Measurements from ENCODE around the gene MARS1.
"Not testable (repeated sequence)": the region's sequence is repeated elsewhere in the genome, so short reads cannot be mapped to it uniquely, and the experiment has no call there.

The MARS1 gene

DNA sequence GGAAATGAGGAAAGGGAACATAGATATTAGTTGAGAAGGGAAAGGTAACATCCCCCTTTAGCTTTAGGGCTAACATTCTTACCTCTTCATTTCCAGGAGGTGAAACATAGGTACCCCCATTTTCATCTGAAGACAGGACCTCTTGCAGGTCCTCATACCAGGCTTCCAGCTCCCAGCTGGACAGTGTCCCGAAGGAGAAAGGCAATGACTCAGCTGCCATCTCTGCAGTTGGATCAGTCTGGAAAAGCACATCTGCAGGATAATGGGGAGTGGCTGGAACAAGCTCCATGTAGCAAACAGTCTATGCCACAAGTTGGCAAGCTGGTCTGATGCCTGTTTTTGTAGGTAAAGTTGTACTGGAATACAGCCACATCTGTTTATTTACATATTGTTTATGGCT is 29.3 kb downstream of the MARS1 start:
- H3K4me3 ChIP-seq (ENCODE audit: low read depth, low read length): no peak overlapping the region
- peak; percentile 38 for DNase-seq (ENCODE audit: low read depth, low spot score)
- in situ Hi-C loops (cut with HindIII; ENCODE audit: low sequenced_read_pairs): no loop called here
- TF ChIP-seq, protein P1, sequence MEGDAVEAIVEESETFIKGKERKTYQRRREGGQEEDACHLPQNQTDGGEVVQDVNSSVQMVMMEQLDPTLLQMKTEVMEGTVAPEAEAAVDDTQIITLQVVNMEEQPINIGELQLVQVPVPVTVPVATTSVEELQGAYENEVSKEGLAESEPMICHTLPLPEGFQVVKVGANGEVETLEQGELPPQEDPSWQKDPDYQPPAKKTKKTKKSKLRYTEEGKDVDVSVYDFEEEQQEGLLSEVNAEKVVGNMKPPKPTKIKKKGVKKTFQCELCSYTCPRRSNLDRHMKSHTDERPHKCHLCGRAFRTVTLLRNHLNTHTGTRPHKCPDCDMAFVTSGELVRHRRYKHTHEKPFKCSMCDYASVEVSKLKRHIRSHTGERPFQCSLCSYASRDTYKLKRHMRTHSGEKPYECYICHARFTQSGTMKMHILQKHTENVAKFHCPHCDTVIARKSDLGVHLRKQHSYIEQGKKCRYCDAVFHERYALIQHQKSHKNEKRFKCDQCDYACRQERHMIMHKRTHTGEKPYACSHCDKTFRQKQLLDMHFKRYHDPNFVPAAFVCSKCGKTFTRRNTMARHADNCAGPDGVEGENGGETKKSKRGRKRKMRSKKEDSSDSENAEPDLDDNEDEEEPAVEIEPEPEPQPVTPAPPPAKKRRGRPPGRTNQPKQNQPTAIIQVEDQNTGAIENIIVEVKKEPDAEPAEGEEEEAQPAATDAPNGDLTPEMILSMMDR (IDR thresholded peaks at IDR 0.05; ENCODE audit: low read depth, low read length): no peak

DNA sequence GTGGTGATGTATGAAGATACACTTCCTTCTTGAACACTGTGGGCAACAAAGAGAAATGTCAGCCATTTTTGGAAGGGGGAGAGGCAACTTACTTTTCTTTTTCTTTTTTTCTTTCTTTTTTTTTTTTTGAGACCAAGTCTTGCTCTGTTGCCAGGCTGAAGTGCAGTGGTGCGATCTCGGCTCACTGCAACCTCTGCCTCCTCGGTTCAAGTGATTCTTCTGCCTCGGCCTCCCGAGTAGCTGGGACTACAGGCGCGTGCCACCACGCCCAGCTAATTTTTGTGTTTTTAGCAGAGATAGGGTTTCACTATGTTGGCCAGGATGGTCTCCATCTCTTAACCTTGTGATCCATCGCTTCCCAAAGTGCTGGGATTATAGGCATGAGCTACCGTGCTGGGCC is 29.9 kb downstream of the MARS1 start:
- in situ Hi-C loops (cut with HindIII; ENCODE audit: low sequenced_read_pairs): not testable (repeated sequence)
- peak overlapping the region; percentile 80 for H3K4me3 ChIP-seq (ENCODE audit: low read depth, low read length)

DNA sequence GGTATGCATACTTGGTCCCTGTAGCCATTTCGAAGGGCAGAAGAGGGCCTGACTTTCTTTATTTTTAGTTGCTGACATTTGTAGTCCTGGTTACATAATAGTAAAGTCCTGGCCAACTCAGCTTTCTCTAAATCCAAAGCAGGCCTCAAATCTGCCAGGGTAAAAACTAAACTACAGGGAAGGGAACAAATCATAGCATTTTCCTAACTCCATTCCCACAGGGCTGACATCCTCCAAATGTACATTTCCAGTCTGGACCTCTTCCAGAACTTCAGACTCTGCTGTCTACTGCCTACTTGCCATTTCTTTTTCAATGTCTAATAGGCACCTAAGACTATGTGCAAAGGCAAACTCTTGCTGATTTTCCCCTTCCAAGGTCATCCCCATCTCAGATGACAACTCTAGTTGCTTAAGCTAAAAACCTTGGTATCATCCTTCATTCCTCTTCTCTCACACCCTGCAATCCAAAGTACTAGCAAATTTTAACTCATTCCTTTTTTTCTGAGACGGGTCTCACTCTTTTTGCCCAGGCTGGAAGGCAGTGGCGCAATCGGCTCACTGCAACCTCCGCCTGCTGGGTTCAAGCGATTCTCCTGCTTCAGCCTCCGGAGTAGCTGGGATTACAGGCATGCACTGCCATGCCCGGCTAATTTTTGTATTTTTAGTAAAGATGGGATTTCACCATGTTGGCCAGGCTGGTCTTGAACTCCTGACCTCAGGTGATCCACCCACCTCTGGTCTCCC is 30.5 kb downstream of the MARS1 start:
- DNase-seq (ENCODE audit: low read depth, low spot score): no peak
- TF ChIP-seq, protein P1 (IDR thresholded peaks at IDR 0.05; ENCODE audit: low read depth, low read length): no peak
- H3K4me3 ChIP-seq (ENCODE audit: low read depth, low read length): peak overlapping the region; percentile 80
- in situ Hi-C loops (cut with HindIII; ENCODE audit: low sequenced_read_pairs): no loop called here

More for the DNA sequence above, 29.9 kb downstream of the MARS1 start:
- not testable (repeated sequence) for DNase-seq (ENCODE audit: low read depth, low spot score)

DNA sequence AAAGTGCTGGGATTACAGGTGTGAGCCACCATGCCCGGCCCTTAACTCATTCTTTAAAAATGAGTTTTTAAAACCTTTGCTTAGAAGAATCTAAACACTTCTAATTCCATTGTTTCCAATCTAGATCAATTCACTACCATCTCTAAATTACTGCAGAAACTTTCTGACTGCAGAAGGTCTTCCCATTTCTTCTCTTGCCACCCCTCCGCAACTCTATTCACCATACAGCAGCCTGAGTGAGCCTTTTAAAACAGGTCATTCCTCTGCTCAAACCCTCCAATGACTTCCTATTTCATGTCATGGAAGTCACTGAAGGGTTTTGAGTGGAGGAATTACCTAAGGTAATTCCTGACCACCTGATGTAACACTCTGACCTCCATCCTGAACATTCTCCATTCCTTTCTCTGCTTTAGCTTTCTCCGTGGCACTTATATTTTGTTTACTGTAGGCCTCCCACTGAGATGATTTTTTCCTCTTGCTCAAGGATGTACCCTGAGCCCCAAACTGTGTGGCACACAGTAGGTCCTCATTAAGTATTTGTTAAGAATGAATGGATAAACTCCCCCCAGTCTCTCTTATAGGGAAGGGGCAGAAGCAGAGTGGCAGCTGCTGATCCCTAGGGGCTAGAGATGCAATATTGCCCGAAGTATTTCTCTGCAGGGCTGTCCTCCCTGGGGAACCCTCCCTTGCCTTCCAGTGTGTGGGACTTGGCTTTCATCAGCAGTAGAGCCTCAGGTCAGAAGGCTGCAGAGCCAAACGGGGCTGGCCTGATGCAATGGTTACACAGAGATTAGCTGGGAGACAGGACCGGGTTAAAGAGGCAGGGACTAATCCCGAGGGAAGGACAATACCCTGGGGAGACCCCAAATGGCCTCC is 31.3 kb downstream of the MARS1 start:
- in situ Hi-C loops (cut with HindIII; ENCODE audit: low sequenced_read_pairs): no loop called here
- peak; percentile 25 for DNase-seq (ENCODE audit: low read depth, low spot score)
- peak overlapping the region; percentile 80 for H3K4me3 ChIP-seq (ENCODE audit: low read depth, low read length)
- TF ChIP-seq, protein P1 (IDR thresholded peaks at IDR 0.05; ENCODE audit: low read depth, low read length): no peak

DNA sequence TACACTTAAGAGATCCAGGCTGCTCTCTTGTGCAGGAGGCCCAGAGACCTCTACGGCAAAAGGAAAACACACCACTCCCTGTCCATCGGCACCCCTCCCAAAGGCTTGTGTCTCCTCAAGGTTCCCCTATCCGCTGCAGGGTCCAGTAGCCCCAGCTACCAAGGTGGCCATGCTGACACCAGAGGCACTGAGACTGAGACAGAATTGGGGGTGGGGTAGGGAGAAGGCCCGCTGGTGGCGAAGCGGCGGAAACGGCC is 31.9 kb downstream of the MARS1 start:
- TF ChIP-seq, protein P1 (IDR thresholded peaks at IDR 0.05; ENCODE audit: low read depth, low read length): no peak
- no peak for DNase-seq (ENCODE audit: low read depth, low spot score)
- in situ Hi-C loops (cut with HindIII; ENCODE audit: low sequenced_read_pairs): no loop called here
- H3K4me3 ChIP-seq (ENCODE audit: low read depth, low read length): peak overlapping the region; percentile 80

DNA sequence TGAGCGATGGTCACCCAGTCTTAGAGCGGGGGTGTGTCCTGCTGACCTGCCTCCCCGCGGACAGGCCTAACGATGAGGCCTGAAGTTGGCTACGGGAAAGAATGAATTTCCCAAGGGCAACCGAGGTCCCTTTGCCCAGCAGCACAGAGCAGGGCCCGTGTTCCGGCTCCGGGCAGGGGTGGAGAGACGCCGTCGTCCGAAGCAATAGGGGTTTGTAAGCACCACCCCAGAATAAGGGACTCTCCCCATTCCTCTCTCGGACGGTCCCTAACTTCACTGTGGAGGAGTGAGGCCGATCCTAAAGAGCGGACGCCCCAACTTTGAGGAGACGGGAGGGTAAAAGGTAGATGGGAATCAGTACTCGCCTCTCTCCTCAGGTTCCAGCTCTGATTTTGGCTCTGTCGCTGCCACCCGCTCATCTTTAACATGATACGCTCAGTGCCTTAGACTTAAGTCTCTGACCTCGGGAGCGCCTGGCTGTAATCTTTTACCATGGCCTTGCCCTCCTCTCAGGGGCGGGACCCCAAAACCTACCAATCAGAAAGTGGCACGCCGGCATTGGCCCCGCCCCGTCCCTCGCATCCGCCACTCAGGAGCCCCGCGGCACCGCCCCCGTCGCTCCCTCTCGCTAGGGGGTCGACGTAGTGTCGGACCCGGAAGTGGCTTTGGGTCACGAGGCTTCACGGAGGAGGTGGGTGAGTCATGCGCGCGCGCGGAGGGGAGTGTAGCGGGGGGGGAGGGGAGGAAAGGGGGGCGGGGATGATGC is 32.4 kb downstream of the MARS1 start, which contains the start of gene DDIT3:
Gene DDIT3, minus strand, starts transcription at position 462 of the 766 bp plus-strand sequence. CDS start 3,108 bp downstream, outside the sequence.
- TF ChIP-seq, protein P1 (IDR thresholded peaks at IDR 0.05; ENCODE audit: low read depth, low read length): no peak
- peak within 1 kb of the TSS; percentile 80 for H3K4me3 ChIP-seq (ENCODE audit: low read depth, low read length)
- DNase-seq (ENCODE audit: low read depth, low spot score): peak; percentile 99
- in situ Hi-C loops (cut with HindIII; ENCODE audit: low sequenced_read_pairs): no loop called here

Measured in astrocyte of the spinal cord (primary cell).